ENCODE measurements around the gene TMEM263.

DNA sequence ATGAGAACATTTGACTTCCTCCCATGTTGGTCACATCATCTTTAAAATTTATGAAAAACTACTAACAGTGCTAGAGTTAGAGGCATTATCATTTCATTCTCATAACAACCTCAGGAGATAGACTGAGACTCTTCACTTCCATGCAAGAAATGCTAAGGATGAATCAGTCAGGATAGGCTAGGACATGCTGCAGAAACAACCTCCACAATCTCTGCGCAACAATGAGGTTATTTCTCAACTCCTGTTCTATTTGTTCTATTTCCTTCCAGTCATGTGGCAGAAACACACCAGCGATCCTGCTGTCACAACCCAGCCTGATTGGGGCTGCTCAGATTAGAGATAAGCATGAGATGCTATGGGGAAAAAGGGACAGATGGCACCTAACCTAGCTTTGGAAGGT lies 49.0 kb upstream of the TMEM263 start:
- TF ChIP-seq, protein P1, sequence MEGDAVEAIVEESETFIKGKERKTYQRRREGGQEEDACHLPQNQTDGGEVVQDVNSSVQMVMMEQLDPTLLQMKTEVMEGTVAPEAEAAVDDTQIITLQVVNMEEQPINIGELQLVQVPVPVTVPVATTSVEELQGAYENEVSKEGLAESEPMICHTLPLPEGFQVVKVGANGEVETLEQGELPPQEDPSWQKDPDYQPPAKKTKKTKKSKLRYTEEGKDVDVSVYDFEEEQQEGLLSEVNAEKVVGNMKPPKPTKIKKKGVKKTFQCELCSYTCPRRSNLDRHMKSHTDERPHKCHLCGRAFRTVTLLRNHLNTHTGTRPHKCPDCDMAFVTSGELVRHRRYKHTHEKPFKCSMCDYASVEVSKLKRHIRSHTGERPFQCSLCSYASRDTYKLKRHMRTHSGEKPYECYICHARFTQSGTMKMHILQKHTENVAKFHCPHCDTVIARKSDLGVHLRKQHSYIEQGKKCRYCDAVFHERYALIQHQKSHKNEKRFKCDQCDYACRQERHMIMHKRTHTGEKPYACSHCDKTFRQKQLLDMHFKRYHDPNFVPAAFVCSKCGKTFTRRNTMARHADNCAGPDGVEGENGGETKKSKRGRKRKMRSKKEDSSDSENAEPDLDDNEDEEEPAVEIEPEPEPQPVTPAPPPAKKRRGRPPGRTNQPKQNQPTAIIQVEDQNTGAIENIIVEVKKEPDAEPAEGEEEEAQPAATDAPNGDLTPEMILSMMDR (conservative IDR thresholded peaks at IDR 0.05; ENCODE audit: low read length) = no peak
- no peak for TF ChIP-seq EZH2phosphoT487 (IDR thresholded peaks at IDR 0.05; ENCODE audit: borderline replicate concordance, low read depth, low read length)

Data from OCI-LY7 (cell line).